Pons (tissue), 1 donor: ENCODE measurements around the gene KHDRBS2.
A peak's percentile ranks its signal among the peaks of the same experiment; 100 is the strongest.

ENCODE experiments used
- DNase-seq: peaks from one replicate; pipeline ENCODE4 v3.0.0-alpha.2; 2016; ENCODE audit warnings: low spot score

The KHDRBS2 gene

GRCh38 chr6:62035952-62036351, 250.1 kb downstream of the KHDRBS2 start:
- no peak for DNase-seq

- no peak for DNase-seq
Measured at GRCh38 chr6:62013719-62014118, 272.3 kb downstream of the KHDRBS2 start.

GRCh38 chr6:62009445-62009844, 276.6 kb downstream of the KHDRBS2 start:
- DNase-seq: no peak

- DNase-seq: no peak
Measured at GRCh38 chr6:61989616-61990015, 296.4 kb downstream of the KHDRBS2 start.

GRCh38 chr6:61980622-61981021, 305.4 kb downstream of the KHDRBS2 start:
- DNase-seq: no peak

GRCh38 chr6:61977947-61978346, 308.1 kb downstream of the KHDRBS2 start:
- no peak for DNase-seq

GRCh38 chr6:61977099-61977498, 308.9 kb downstream of the KHDRBS2 start:
- peak; percentile 35 for DNase-seq

- DNase-seq: no peak
Measured at GRCh38 chr6:61959196-61959595, 326.8 kb downstream of the KHDRBS2 start.

GRCh38 chr6:61953851-61954250, 332.2 kb downstream of the KHDRBS2 start:
- no peak for DNase-seq

GRCh38 chr6:61951586-61951985, 334.4 kb downstream of the KHDRBS2 start:
- DNase-seq: no peak

GRCh38 chr6:61950811-61951210, 335.2 kb downstream of the KHDRBS2 start:
- DNase-seq: no peak

GRCh38 chr6:61949971-61950370, 336.1 kb downstream of the KHDRBS2 start:
- DNase-seq: no peak

- DNase-seq: no peak
Measured at GRCh38 chr6:61949161-61949560, 336.9 kb downstream of the KHDRBS2 start.

- DNase-seq: no peak
Measured at GRCh38 chr6:61947311-61947947, 338.6 kb downstream of the KHDRBS2 start.

- no peak for DNase-seq
Measured at GRCh38 chr6:61940919-61941318, 345.1 kb downstream of the KHDRBS2 start.

GRCh38 chr6:61935242-61935846, 350.7 kb downstream of the KHDRBS2 start:
- DNase-seq: no peak

- no peak for DNase-seq
Measured at GRCh38 chr6:61909486-61909885, 376.5 kb downstream of the KHDRBS2 start.

GRCh38 chr6:61901748-61902147, 384.3 kb downstream of the KHDRBS2 start:
- no peak for DNase-seq

- DNase-seq: no peak
Measured at GRCh38 chr6:61894536-61894935, 391.5 kb downstream of the KHDRBS2 start.

GRCh38 chr6:61887423-61887822, 398.6 kb downstream of the KHDRBS2 start:
- DNase-seq: no peak

GRCh38 chr6:61886608-61887259, 399.3 kb downstream of the KHDRBS2 start:
- DNase-seq: peak; percentile 53

GRCh38 chr6:61869632-61870400, 416.2 kb downstream of the KHDRBS2 start:
- DNase-seq: no peak
